A549 (cell line): Measurements from ENCODE around the gene TMEM125. TPM values are rescaled to one million over a fixed set of nuclear protein-coding genes. Genes with fewer than 3 reads are reported as not detected.

Source experiments
- ATAC-seq, 2 experiments: fragments of 200-7000 bp in 1 of 2; fragments of >200 bp in 1 of 2; cut with Nextera tagmentation in 1 of 2; cut with Tn5 transposase in 1 of 2; 3 replicates each; pipeline versions ENCODE4 v1.8.0 to v1.9.1; 2018 to 2020; ENCODE audit warnings: mild to moderate bottlenecking in 1 of 2, moderate library complexity in 1 of 2
- CTCF ChIA-PET: fragments of 300-600 bp; sonication (Branson Sonifier 250); formaldehyde crosslinking; extraction: SDS; loops from one replicate; lab custom pipeline; 2021; ENCODE audit warnings: antibody characterized with exemption, inconsistent platforms; lab: Yijun Ruan, JAX
- POLR2A ChIA-PET: fragments of 350-600 bp; formaldehyde crosslinking; extraction: SDS; loops from one replicate; lab custom pipeline; 2021; ENCODE audit warnings: antibody characterized with exemption, inconsistent platforms; lab: Yijun Ruan, JAX
- DNase-seq, 2 experiments: peaks; one replicate each; pipeline versions ENCODE4 v3.0.0 to v3.0.0-alpha.2; 2011 to 2016; ENCODE audit warnings: low read depth in 1 of 2, low spot score in 1 of 2
- FAIRE-seq: peaks from 2 replicates; lab custom pipeline; 2011; peaks lifted over from hg19 to GRCh38; lab: Jason Lieb, UNC
- H3K27ac ChIP-seq, 2 experiments: fragments of >200 bp; sonication (Bioruptor Twin); formaldehyde crosslinking; 3 replicates each; pipeline ENCODE4 v1.5.1; 2016 to 2017
- H3K4me1 ChIP-seq: fragments of >200 bp; sonication (Bioruptor Twin); formaldehyde crosslinking; 3 replicates; pipeline ENCODE4 v1.6.1; 2016
- H3K4me2 ChIP-seq: fragments of >200 bp; sonication (Bioruptor Twin); formaldehyde crosslinking; 3 replicates; pipeline ENCODE4 v1.6.1; 2016
- H3K4me3 ChIP-seq: fragments of >200 bp; sonication (Bioruptor Twin); formaldehyde crosslinking; 3 replicates; pipeline ENCODE4 v1.5.1; 2016
- H3K9me3 ChIP-seq: fragments of >200 bp; sonication (Bioruptor Twin); formaldehyde crosslinking; 3 replicates; pipeline ENCODE4 v1.6.1; 2016
- CBX2 ChIP-seq: fragments of 200-600 bp; sonication (generic); IDR thresholded peaks from 2 replicates; pipeline ENCODE4 v1.6.1; 2016; ENCODE audit warnings: low read depth, mild to moderate bottlenecking, borderline replicate concordance
- CEBPB ChIP-seq, 2 experiments: fragments of >200 bp in 1 of 2; sonication (Bioruptor Twin) in 1 of 2; formaldehyde crosslinking in 1 of 2; IDR thresholded peaks; 2 replicates each; pipeline ENCODE4 v1.6.1; 2012 to 2016
- CHD2 ChIP-seq: fragments of 150-350 bp; IDR thresholded peaks from 2 replicates; pipeline ENCODE4 v1.6.1; 2014; ENCODE audit warnings: low read length; ENCODE audit not compliant: partially characterized antibody
- CHD4 ChIP-seq: fragments of 200-600 bp; sonication (generic); IDR thresholded peaks from 2 replicates; pipeline ENCODE4 v1.6.1; 2016; ENCODE audit warnings: antibody characterized with exemption, mild to moderate bottlenecking, borderline replicate concordance
- CTCF ChIP-seq: fragments of >200 bp; sonication (Bioruptor Twin); formaldehyde crosslinking; IDR thresholded peaks from 3 replicates; pipeline ENCODE4 v1.5.1; 2016
- ELK1 ChIP-seq: fragments of 150-350 bp; IDR thresholded peaks from 2 replicates; pipeline ENCODE4 v1.6.1; 2014; ENCODE audit warnings: low read depth, mild to moderate bottlenecking, low read length
- ESRRA ChIP-seq: fragments of 150-350 bp; IDR thresholded peaks from 2 replicates; pipeline ENCODE4 v1.6.1; 2014; ENCODE audit warnings: mild to moderate bottlenecking, low read length, borderline replicate concordance
- FOSL2 ChIP-seq, 2 experiments: fragments of 450-650 bp in 1 of 2; fragments of >200 bp in 1 of 2; sonication (Bioruptor Twin) in 1 of 2; formaldehyde crosslinking; IDR thresholded peaks; 2 replicates each; pipeline versions ENCODE4 v1.5.0 to v1.6.1; 2016 to 2020; ENCODE audit warnings: mild to moderate bottlenecking in 1 of 2, moderate library complexity in 1 of 2
- HDAC2 ChIP-seq: fragments of 200-600 bp; sonication (generic); IDR thresholded peaks from 2 replicates; pipeline ENCODE4 v1.6.1; 2016
- HMGXB4 ChIP-seq: fragments of 250-450 bp; sonication (Bioruptor Pico); IDR thresholded peaks from 2 replicates; pipeline ENCODE4 v1.5.0; 2021; ENCODE audit warnings: mild to moderate bottlenecking, moderate library complexity, borderline replicate concordance
- HOXA7 ChIP-seq: fragments of 250-450 bp; sonication (Bioruptor Pico); IDR thresholded peaks from 2 replicates; pipeline ENCODE4 v1.5.0; 2020; ENCODE audit warnings: mild to moderate bottlenecking, moderate library complexity
- JUNB ChIP-seq: fragments of >200 bp; sonication (Bioruptor Twin); formaldehyde crosslinking; IDR thresholded peaks from 2 replicates; pipeline ENCODE4 v1.6.1; 2016
- MAFK ChIP-seq: fragments of 450-650 bp; IDR thresholded peaks from 2 replicates; pipeline ENCODE4 v1.6.1; 2014; ENCODE audit not compliant: partially characterized antibody
- MAX ChIP-seq: IDR thresholded peaks from 2 replicates; pipeline ENCODE4 v1.6.1; 2012
- MYC ChIP-seq: IDR thresholded peaks from 2 replicates; pipeline ENCODE4 v1.6.1; 2012; ENCODE audit warnings: mild to moderate bottlenecking, inconsistent platforms, low read length, improper control_type of control experiment, borderline replicate concordance
- POLR2A ChIP-seq: IDR thresholded peaks from 2 replicates; pipeline ENCODE4 v1.6.1; 2012; ENCODE audit warnings: mild to moderate bottlenecking, low read length
- POLR2AphosphoS2 ChIP-seq: conservative IDR thresholded peaks from 2 replicates; pipeline ENCODE4 v1.6.1; 2012; ENCODE audit warnings: low read length, improper control_type of control experiment, inconsistent platforms
- RAD21 ChIP-seq, 2 experiments: fragments of >200 bp in 1 of 2; sonication (Bioruptor Twin) in 1 of 2; formaldehyde crosslinking in 1 of 2; IDR thresholded peaks in 1 of 2; conservative IDR thresholded peaks in 1 of 2; 2 replicates in 1 of 2; 3 replicates in 1 of 2; pipeline ENCODE4 v1.6.1; 2012 to 2018; ENCODE audit warnings: inconsistent platforms in 1 of 2
- RFX5 ChIP-seq: fragments of 450-650 bp; IDR thresholded peaks from 2 replicates; pipeline ENCODE4 v1.7.1; 2014; ENCODE audit warnings: antibody characterized with exemption, mild to moderate bottlenecking, moderate library complexity
- RNF2 ChIP-seq: fragments of 200-600 bp; sonication (generic); IDR thresholded peaks from 2 replicates; pipeline ENCODE4 v1.6.1; 2016; ENCODE audit warnings: low read depth, mild to moderate bottlenecking, antibody characterized with exemption, moderate library complexity, borderline replicate concordance
- SMC3 ChIP-seq: fragments of >200 bp; sonication (Bioruptor Twin); formaldehyde crosslinking; IDR thresholded peaks from 3 replicates; pipeline ENCODE4 v1.6.1; 2018; ENCODE audit warnings: inconsistent platforms
- SREBF2 ChIP-seq: fragments of 450-650 bp; IDR thresholded peaks from 2 replicates; pipeline ENCODE4 v1.6.1; 2014; ENCODE audit warnings: mild to moderate bottlenecking, moderate library complexity
- TFCP2L1 ChIP-seq: fragments of 250-450 bp; sonication (Bioruptor Pico); IDR thresholded peaks from 2 replicates; pipeline ENCODE4 v1.5.0; 2021; ENCODE audit warnings: mild to moderate bottlenecking
- ZFP36 ChIP-seq: fragments of 450-650 bp; IDR thresholded peaks from 2 replicates; pipeline ENCODE4 v1.6.1; 2014; ENCODE audit warnings: borderline replicate concordance; ENCODE audit not compliant: partially characterized antibody
- ZNF302 ChIP-seq: fragments of 250-450 bp; sonication (Bioruptor Pico); IDR thresholded peaks from 2 replicates; pipeline ENCODE4 v1.9.0; 2021; ENCODE audit warnings: inconsistent platforms, mild to moderate bottlenecking, moderate library complexity
- ZSCAN20 ChIP-seq: fragments of 250-450 bp; sonication (Bioruptor Pico); IDR thresholded peaks from 2 replicates; pipeline ENCODE4 v1.8.0; 2022; ENCODE audit warnings: mild to moderate bottlenecking, moderate library complexity
- WGBS: methylation state at CpG from one replicate; pipeline ENCODE4 v1.1.6; 2017; ENCODE audit errors: missing lambda C conversion rate; 5-methylcytosine and 5-hydroxymethylcytosine counted together
- polyA plus RNA-seq, 4 experiments: library from polyadenylated mRNA; depleted of rRNA in 3 of 4; stranded (reverse); fragments of >200 nt; fragmentation: RNase III in 1 of 4; extraction: RNeasy Plus Mini Kit Qiagen cat#74134 plus additional on column Dnase treatment in 1 of 4; gene quantifications; 2 replicates in 3 of 4; 3 replicates in 1 of 4; pipeline ENCODE4 v1.2.3, GENCODE V29; 2011 to 2017

The TMEM125 gene
- polyA plus RNA-seq, 2 of the 4 experiments (the other 2 are of a cell fraction), result not detected

GRCh38 chr1:43319766-43320165 lies 50.0 kb downstream of the TMEM125 start:
- no peak for ATAC-seq
- no peak overlapping the region for H3K4me2 ChIP-seq
- no peaks in the 10 kb centered on the region for H3K4me1 ChIP-seq
- ChIA-PET POLR2A (no interaction called here), CTCF (no interaction called here)
- 100% methylated on average over 2 of the region's 3 CpGs for whole genome bisulfite sequencing
- TF ChIP-seq MAX, result no peak
- TF ChIP-seq ZFP36, result no peak
- TF ChIP-seq TFCP2L1 (CRISPR knock-in tag), result no peak
- no peak for TF ChIP-seq ZNF302 (CRISPR knock-in tag)
- no peak for TF ChIP-seq CBX2
- no peak for TF ChIP-seq RAD21 (conservative IDR thresholded peaks at IDR 0.05 in 1 of 2, IDR thresholded peaks at IDR 0.05 in 1 of 2)
- TF ChIP-seq FOSL2 (IDR thresholded peaks at IDR 0.05), result no peak
- TF ChIP-seq FOSL2 (CRISPR knock-in tag; IDR thresholded peaks at IDR 0.05), result no peak
- TF ChIP-seq ZSCAN20 (CRISPR knock-in tag), result no peak
- TF ChIP-seq SMC3, result no peak
- no peak for TF ChIP-seq MYC
- no peak for TF ChIP-seq CHD2
- no peak overlapping the region for H3K27ac ChIP-seq
- DNase-seq, result no peak
- no peak for FAIRE-seq
- no peaks in the 10 kb centered on the region for H3K9me3 ChIP-seq
- no peak overlapping the region for H3K4me3 ChIP-seq

- POLR2A ChIA-PET, result no interaction called here
These were observed 51.6 kb downstream of the TMEM125 start for GRCh38 chr1:43321331-43321891.

GRCh38 chr1:43322506-43322905 lies 52.7 kb downstream of the TMEM125 start:
- no peak overlapping the region for H3K4me2 ChIP-seq
- TF ChIP-seq CTCF (no peak), JUNB (no peak), POLR2AphosphoS2 (no peak), RFX5 (no peak), HDAC2 (no peak), POLR2A (no peak), RNF2 (no peak), HMGXB4 (CRISPR knock-in tag) (no peak), HOXA7 (CRISPR knock-in tag) (no peak), CHD2 (no peak), CBX2 (no peak), MAX (no peak), ELK1 (no peak), SREBF2 (no peak), ZNF302 (CRISPR knock-in tag) (no peak), ESRRA (no peak), CHD4 (no peak)
- ATAC-seq (no peak), DNase-seq (no peak), FAIRE-seq (no peak)
- H3K4me3 ChIP-seq, result no peak overlapping the region
- WGBS, result 72% methylated on average over 4 of the region's 5 CpGs
- ChIA-PET POLR2A (no interaction called here), CTCF (no interaction called here)
- H3K4me1 ChIP-seq, result no peaks in the 10 kb centered on the region
- peaks cover 7% of the 10 kb centered on the region; the same call in 1 of the 3 replicates for H3K9me3 ChIP-seq
- no peak overlapping the region for H3K27ac ChIP-seq

More at GRCh38 chr1:43321331-43321891, 51.6 kb downstream of the TMEM125 start:
- H3K27ac ChIP-seq, result no peak overlapping the region
- TF ChIP-seq MYC, result no peak
- TF ChIP-seq CEBPB (IDR thresholded peaks at IDR 0.05), result no peak
- TF ChIP-seq MAFK, result no peak
- TF ChIP-seq CHD4, result no peak
- no peak for DNase-seq
- H3K4me3 ChIP-seq, result no peak overlapping the region
- no peak overlapping the region for H3K4me2 ChIP-seq
- CTCF ChIA-PET, result interaction anchor here (0.7 to 1.0 kb wide), 3 partner anchors 29 to 83 kb away, joined by 3 to 4 read pairs (median 3); no protein-coding TSS in a partner anchor
- no peaks in the 10 kb centered on the region for H3K4me1 ChIP-seq
- FAIRE-seq, result no peak
- peaks cover 5% of the 10 kb centered on the region; the same call in 1 of the 3 replicates for H3K9me3 ChIP-seq
- no peak for ATAC-seq
- WGBS, result 79% methylated on average over 11 of the region's 16 CpGs
